SK-N-SH (cell line): ENCODE results near the gene TBL1XR1. TPM values are rescaled to one million over a fixed set of nuclear protein-coding genes. Genes with fewer than 3 reads are reported as not detected.

Source experiments
- CTCF ChIA-PET: fragments of 300-600, 350-600 bp; formaldehyde crosslinking; extraction: SDS; loops from one replicate; lab custom pipeline; 2021; lab: Yijun Ruan, JAX
- POLR2A ChIA-PET: fragments of 350-600 bp; sonication (Branson Sonifier 250); formaldehyde crosslinking; extraction: SDS; loops from one replicate; lab custom pipeline; 2020; ENCODE audit warnings: antibody characterized with exemption, inconsistent platforms; lab: Yijun Ruan, JAX
- DNase-seq: peaks from one replicate; pipeline ENCODE4 v3.0.0; 2012
- H2AFZ ChIP-seq: fragments of 200-600 bp; sonication (generic); 2 replicates; pipeline ENCODE4 v1.8.1; 2016; ENCODE audit warnings: antibody characterized with exemption, mild to moderate bottlenecking, low read depth
- H3F3A ChIP-seq: fragments of 200-600 bp; sonication (generic); replicated peaks from 2 replicates; pipeline ENCODE3; 2016; ENCODE audit warnings: antibody characterized with exemption, mild to moderate bottlenecking; ENCODE audit not compliant: insufficient read depth
- H3K27ac ChIP-seq, 2 experiments: fragments of 200-500 bp in 1 of 2; fragments of 200-600 bp in 1 of 2; sonication (Bioruptor generic) in 1 of 2; sonication (generic), shearing (Covaris generic) in 1 of 2; 2 replicates each; pipeline versions ENCODE4 v1.5.1 to v1.6.1; 2014 to 2016; ENCODE audit warnings: low read depth in 2 of 2, inconsistent platforms in 1 of 2, low read length in 1 of 2, mild to moderate bottlenecking in 1 of 2, mixed read lengths in 1 of 2
- H3K27me3 ChIP-seq: fragments of 200-600 bp; sonication (generic), shearing (Covaris generic); 2 replicates; pipeline ENCODE4 v1.6.1; 2016; ENCODE audit warnings: mixed run types; ENCODE audit not compliant: insufficient read depth
- H3K36me3 ChIP-seq, 2 experiments: fragments of 200-500 bp in 1 of 2; fragments of 200-600 bp in 1 of 2; sonication (Bioruptor generic) in 1 of 2; sonication (generic) in 1 of 2; replicated peaks in 1 of 2; 2 replicates each; pipeline versions ENCODE3 to v1.5.1; 2014 to 2016; ENCODE audit warnings: low read length in 1 of 2, mild to moderate bottlenecking in 1 of 2; ENCODE audit not compliant: insufficient read depth in 2 of 2, control insufficient read depth in 1 of 2
- H3K4me1 ChIP-seq, 2 experiments: fragments of 200-500 bp in 1 of 2; fragments of 200-600 bp in 1 of 2; sonication (Bioruptor generic) in 1 of 2; sonication (generic), shearing (Covaris generic) in 1 of 2; 2 replicates each; pipeline versions ENCODE4 v1.5.1 to v1.6.1; 2014 to 2016; ENCODE audit warnings: low read depth in 1 of 2, low read length in 1 of 2, mixed run types in 1 of 2; ENCODE audit not compliant: insufficient read depth in 2 of 2, control insufficient read depth in 1 of 2
- H3K4me2 ChIP-seq: fragments of 200-600 bp; sonication (generic), shearing (Covaris generic); 2 replicates; pipeline ENCODE4 v1.6.1; 2017; ENCODE audit warnings: mixed run types
- H3K4me3 ChIP-seq, 2 experiments: fragments of 200-500 bp in 1 of 2; fragments of 200-600 bp in 1 of 2; sonication (Bioruptor generic) in 1 of 2; sonication (generic), shearing (Covaris generic) in 1 of 2; 2 replicates each; pipeline versions ENCODE4 v1.5.1 to v1.8.1; 2014 to 2016; ENCODE audit warnings: low read depth in 2 of 2, inconsistent platforms in 1 of 2, low read length in 1 of 2, mild to moderate bottlenecking in 1 of 2, mixed read lengths in 1 of 2, moderate library complexity in 1 of 2
- H3K79me2 ChIP-seq: fragments of 200-600 bp; sonication (generic); 2 replicates; pipeline ENCODE4 v1.8.1; 2017; ENCODE audit warnings: mild to moderate bottlenecking; ENCODE audit not compliant: insufficient read depth
- H3K9ac ChIP-seq: fragments of 200-600 bp; sonication (generic); 2 replicates; pipeline ENCODE4 v1.6.1; 2017; ENCODE audit warnings: mixed run types
- H3K9me2 ChIP-seq: fragments of 200-600 bp; sonication (generic); 2 replicates; pipeline ENCODE4 v1.6.1; 2017; ENCODE audit warnings: mixed run types
- H3K9me3 ChIP-seq: fragments of 200-600 bp; sonication (generic); 2 replicates; pipeline ENCODE4 v1.6.1; 2017; ENCODE audit warnings: mixed run types, mild to moderate bottlenecking, moderate library complexity
- H4K20me1 ChIP-seq: fragments of 200-600 bp; sonication (generic); 2 replicates; pipeline ENCODE4 v1.6.1; 2017; ENCODE audit warnings: mild to moderate bottlenecking, mixed run types; ENCODE audit not compliant: insufficient read depth
- CTCF ChIP-seq: fragments of 200-600 bp; sonication (generic); IDR thresholded peaks from 2 replicates; pipeline ENCODE4 v1.6.1; 2017; ENCODE audit warnings: antibody characterized with exemption, mild to moderate bottlenecking, moderate library complexity
- FOSL2 ChIP-seq: IDR thresholded peaks from 2 replicates; pipeline ENCODE4 v1.4.0; 2012; ENCODE audit warnings: low read depth, mild to moderate bottlenecking, moderate library complexity, borderline replicate concordance
- FOXJ3 ChIP-seq: sonication (generic); formaldehyde crosslinking; IDR thresholded peaks from 2 replicates; pipeline ENCODE4 v1.5.1; 2020; ENCODE audit warnings: mild to moderate bottlenecking, missing genetic modification reagents
- FOXM1 ChIP-seq: IDR thresholded peaks from 2 replicates; pipeline ENCODE4 v1.4.0; 2012; ENCODE audit warnings: low read depth, mild to moderate bottlenecking
- GATA2 ChIP-seq: sonication (generic); formaldehyde crosslinking; IDR thresholded peaks from 2 replicates; pipeline ENCODE4 v1.5.0; 2020; ENCODE audit warnings: mild to moderate bottlenecking, missing genetic modification reagents
- MEF2A ChIP-seq: IDR thresholded peaks from 2 replicates; pipeline ENCODE4 v1.4.0; 2012; ENCODE audit warnings: low read depth, borderline replicate concordance
- NFIC ChIP-seq: IDR thresholded peaks from 2 replicates; pipeline ENCODE4 v1.4.0; 2012; ENCODE audit warnings: borderline replicate concordance
- NRF1 ChIP-seq: IDR thresholded peaks from 2 replicates; pipeline ENCODE4 v1.6.1; 2012; ENCODE audit warnings: low read depth, mild to moderate bottlenecking, low read length
- PBX3 ChIP-seq: IDR thresholded peaks from 2 replicates; pipeline ENCODE4; 2012
- POLR2AphosphoS5 ChIP-seq: IDR thresholded peaks from 2 replicates; pipeline ENCODE4 v1.6.1; 2012; ENCODE audit warnings: low read depth, low read length
- RAD21 ChIP-seq: IDR thresholded peaks from 2 replicates; pipeline ENCODE4 v1.6.1; 2012; ENCODE audit warnings: mild to moderate bottlenecking, low read length
- RCOR1 ChIP-seq: fragments of 150-350 bp; IDR thresholded peaks from 2 replicates; pipeline ENCODE4 v1.6.1; 2017; ENCODE audit warnings: antibody characterized with exemption, low read length
- RFX5 ChIP-seq: IDR thresholded peaks from 2 replicates; pipeline ENCODE4 v1.6.1; 2012; ENCODE audit warnings: mild to moderate bottlenecking, improper control_type of control experiment, low read length
- RXRA ChIP-seq: IDR thresholded peaks from 2 replicates; pipeline ENCODE4 v1.4.0; 2012; ENCODE audit warnings: low read depth, mild to moderate bottlenecking, borderline replicate concordance
- SMC3 ChIP-seq: IDR thresholded peaks from 2 replicates; pipeline ENCODE4 v1.6.1; 2012; ENCODE audit warnings: low read depth, low read length, improper control_type of control experiment
- TAF1 ChIP-seq: IDR thresholded peaks from 2 replicates; pipeline ENCODE4 v1.6.1; 2012; ENCODE audit warnings: low read depth, mild to moderate bottlenecking, low read length, moderate library complexity, borderline replicate concordance
- TCF12 ChIP-seq: IDR thresholded peaks from 2 replicates; pipeline ENCODE4 v1.4.0; 2012
- USF2 ChIP-seq: fragments of 150-350 bp; IDR thresholded peaks from 2 replicates; pipeline ENCODE4 v1.6.1; 2017; ENCODE audit warnings: antibody characterized with exemption, low read length, low read depth, borderline replicate concordance
- YY1 ChIP-seq: IDR thresholded peaks from 2 replicates; pipeline ENCODE4 v1.4.0; 2012; ENCODE audit warnings: low read depth, mild to moderate bottlenecking
- WGBS: methylation state at CpG from one replicate; pipeline ENCODE4 v1.1.6; 2017; ENCODE audit warnings: low lambda C conversion rate; 5-methylcytosine and 5-hydroxymethylcytosine counted together
- polyA plus RNA-seq, 3 experiments: library from polyadenylated mRNA; depleted of rRNA; stranded (reverse); fragments of >200 nt; gene quantifications; 2 replicates each; pipeline ENCODE4 v1.2.3, GENCODE V29; 2012

TBL1XR1 gene
- polyA plus RNA-seq, 1 of the 3 experiments (the other 2 are of a cell fraction) = 20.9 TPM

- no peak for TF ChIP-seq YY1
- no peak for TF ChIP-seq PBX3
- no peak for TF ChIP-seq TCF12
- TF ChIP-seq TAF1 = no peak
- TF ChIP-seq GATA2 = no peak
- TF ChIP-seq FOXJ3 (CRISPR knock-in tag) = no peak
These were observed 47.3 kb upstream of the TBL1XR1 start (continued) for GRCh38 chr3:177244606-177245005.

- Histone ChIP-seq H3K9ac (no peak overlapping the region), H3K27ac (no peak overlapping the region), H3K27me3 (no peaks in the 10 kb centered on the region), H3F3A (no peaks in the 10 kb centered on the region), H3K9me2 (no peaks in the 10 kb centered on the region), H3K4me3 (no peak overlapping the region), H3K9me3 (no peaks in the 10 kb centered on the region), H3K4me1 (no peaks in the 10 kb centered on the region), H3K79me2 (no peaks in the 10 kb centered on the region), H3K4me2 (no peak overlapping the region), H2AFZ (no peak overlapping the region), H3K36me3 (no peaks in the 10 kb centered on the region), H4K20me1 (no peaks in the 10 kb centered on the region)
- POLR2A ChIA-PET = no interaction called here
- CTCF ChIA-PET = no interaction called here
- WGBS = 100% methylated on average over 2 of the region's 2 CpGs
- no peak for DNase-seq
- TF ChIP-seq RCOR1 (no peak), RFX5 (no peak)
These were observed 41.5 kb upstream of the TBL1XR1 start for GRCh38 chr3:177238686-177239216.

- POLR2A ChIA-PET = no interaction called here
- 78% methylated on average over 4 of the region's 4 CpGs for WGBS
- Histone ChIP-seq H3F3A (no peaks in the 10 kb centered on the region), H3K27me3 (no peaks in the 10 kb centered on the region), H3K9ac (no peak overlapping the region), H3K4me1 (no peaks in the 10 kb centered on the region), H3K4me2 (no peak overlapping the region), H3K36me3 (no peaks in the 10 kb centered on the region)
- no peak for DNase-seq
- TF ChIP-seq FOSL2 (no peak), SMC3 (no peak), NFIC (no peak), MEF2A (no peak), RCOR1 (no peak), NRF1 (no peak), RXRA (no peak), FOXM1 (no peak), POLR2AphosphoS5 (no peak), RFX5 (no peak), RAD21 (no peak), USF2 (no peak), CTCF (no peak)
- TF ChIP-seq, all 33 proteins: peak for 0
- H4K20me1 ChIP-seq = no peaks in the 10 kb centered on the region
- H2AFZ ChIP-seq = no peak overlapping the region
- H3K79me2 ChIP-seq = no peaks in the 10 kb centered on the region
- H3K27ac ChIP-seq = no peak overlapping the region
- CTCF ChIA-PET = no interaction called here
- no peaks in the 10 kb centered on the region for H3K9me2 ChIP-seq
- no peak overlapping the region for H3K4me3 ChIP-seq
- H3K9me3 ChIP-seq = no peaks in the 10 kb centered on the region
These were observed 39.9 kb upstream of the TBL1XR1 start for GRCh38 chr3:177237206-177237605.
